HEK293 (cell line): ENCODE data around the gene SHMT2.

Experiments
- BCL11A ChIP-seq: fragments of 450-650 bp; formaldehyde crosslinking; IDR thresholded peaks from 2 replicates; pipeline ENCODE4 v1.5.1; 2016; ENCODE audit warnings: low read depth, missing biosample characterization, missing genetic modification characterization
- HOXC10 ChIP-seq: sonication (generic); formaldehyde crosslinking; IDR thresholded peaks from 2 replicates; pipeline ENCODE4 v1.8.1; 2023; ENCODE audit warnings: mild to moderate bottlenecking, missing genetic modification reagents
- KLF7 ChIP-seq: fragments of 450-650 bp; formaldehyde crosslinking; IDR thresholded peaks from 2 replicates; pipeline ENCODE4 v1.5.1; 2016; ENCODE audit warnings: missing biosample characterization, missing genetic modification characterization, borderline replicate concordance
- RBAK ChIP-seq: fragments of 450-650 bp; formaldehyde crosslinking; IDR thresholded peaks from 2 replicates; pipeline ENCODE4 v1.5.1; 2016; ENCODE audit warnings: missing biosample characterization, missing genetic modification characterization
- SP3 ChIP-seq: fragments of 450-650 bp; formaldehyde crosslinking; IDR thresholded peaks from 2 replicates; pipeline ENCODE4 v1.5.1; 2016; ENCODE audit warnings: missing biosample characterization, missing genetic modification characterization
- ZFP37 ChIP-seq: fragments of 450-650 bp; formaldehyde crosslinking; IDR thresholded peaks from 2 replicates; pipeline ENCODE4 v1.5.1; 2016; ENCODE audit warnings: missing biosample characterization, missing genetic modification characterization
- ZNF146 ChIP-seq: fragments of 450-650 bp; formaldehyde crosslinking; IDR thresholded peaks from 2 replicates; pipeline ENCODE4 v1.5.1; 2016; ENCODE audit warnings: missing biosample characterization, missing genetic modification characterization
- ZNF157 ChIP-seq: fragments of 450-650 bp; formaldehyde crosslinking; IDR thresholded peaks from 2 replicates; pipeline ENCODE4 v1.5.1; 2016; ENCODE audit warnings: missing biosample characterization, missing genetic modification characterization
- ZNF174 ChIP-seq: fragments of 450-650 bp; formaldehyde crosslinking; IDR thresholded peaks from 2 replicates; pipeline ENCODE4 v1.5.0; 2017; ENCODE audit warnings: missing biosample characterization, mild to moderate bottlenecking, missing genetic modification characterization
- ZNF341 ChIP-seq: fragments of 450-650 bp; formaldehyde crosslinking; IDR thresholded peaks from 2 replicates; pipeline ENCODE4; 2016; ENCODE audit warnings: low read depth, missing biosample characterization, missing genetic modification characterization
- ZNF391 ChIP-seq: fragments of 450-650 bp; formaldehyde crosslinking; IDR thresholded peaks from 2 replicates; pipeline ENCODE4 v1.5.1; 2016; ENCODE audit warnings: low read depth, missing biosample characterization, missing genetic modification characterization, borderline replicate concordance
- ZNF394 ChIP-seq: fragments of 450-650 bp; formaldehyde crosslinking; IDR thresholded peaks from 2 replicates; pipeline ENCODE4 v1.5.1; 2016; ENCODE audit warnings: missing biosample characterization, missing genetic modification characterization, mild to moderate bottlenecking, moderate library complexity, borderline replicate concordance
- ZNF501 ChIP-seq: fragments of 450-650 bp; formaldehyde crosslinking; IDR thresholded peaks from 2 replicates; pipeline ENCODE4 v1.5.1; 2016; ENCODE audit warnings: missing biosample characterization, missing genetic modification characterization
- ZNF560 ChIP-seq: fragments of 450-650 bp; formaldehyde crosslinking; IDR thresholded peaks from 2 replicates; pipeline ENCODE4 v1.5.1; 2017; ENCODE audit warnings: missing biosample characterization, missing genetic modification characterization, borderline replicate concordance
- ZNF585B ChIP-seq: fragments of 450-650 bp; formaldehyde crosslinking; IDR thresholded peaks from 2 replicates; pipeline ENCODE4 v1.5.1; 2016; ENCODE audit warnings: missing biosample characterization, missing genetic modification characterization
- ZNF626 ChIP-seq: fragments of 450-650 bp; sonication (Bioruptor Pico); formaldehyde crosslinking; IDR thresholded peaks from 2 replicates; pipeline ENCODE4 v1.5.1; 2018; ENCODE audit warnings: missing biosample characterization, missing genetic modification characterization, inconsistent platforms
- ZNF76 ChIP-seq: fragments of 450-650 bp; formaldehyde crosslinking; IDR thresholded peaks from 2 replicates; pipeline ENCODE4; 2016; ENCODE audit warnings: low read depth, missing biosample characterization, missing genetic modification characterization, borderline replicate concordance
- ZNF768 ChIP-seq: fragments of 450-650 bp; formaldehyde crosslinking; IDR thresholded peaks from 2 replicates; pipeline ENCODE4 v1.5.1; 2018; ENCODE audit warnings: missing biosample characterization, mild to moderate bottlenecking, missing genetic modification characterization
- ZNF777 ChIP-seq: fragments of 450-650 bp; formaldehyde crosslinking; IDR thresholded peaks from 2 replicates; pipeline ENCODE4 v1.5.1; 2017; ENCODE audit warnings: missing biosample characterization, missing genetic modification characterization, borderline replicate concordance
- ZNF792 ChIP-seq: fragments of 450-650 bp; formaldehyde crosslinking; IDR thresholded peaks from 2 replicates; pipeline ENCODE4 v1.5.1; 2016; ENCODE audit warnings: missing biosample characterization, missing genetic modification characterization
- ZSCAN16 ChIP-seq: fragments of 450-650 bp; formaldehyde crosslinking; IDR thresholded peaks from 2 replicates; pipeline ENCODE4 v1.5.1; 2016; ENCODE audit warnings: missing biosample characterization, missing genetic modification characterization
- TF ChIP-seq, protein P1 (sequence below): fragments of 450-650 bp; formaldehyde crosslinking; conservative IDR thresholded peaks from 2 replicates; pipeline ENCODE4 v1.5.1; 2016; ENCODE audit warnings: low read depth, missing biosample characterization, missing genetic modification characterization
- TF ChIP-seq, protein P2 (sequence below): fragments of 450-650 bp; formaldehyde crosslinking; IDR thresholded peaks from 2 replicates; pipeline ENCODE4 v1.5.1; 2016; ENCODE audit warnings: missing biosample characterization, missing genetic modification characterization
- TF ChIP-seq, protein P3 (sequence below): fragments of 450-650 bp; formaldehyde crosslinking; IDR thresholded peaks from 2 replicates; pipeline ENCODE4 v1.5.1; 2016; ENCODE audit warnings: missing biosample characterization, missing genetic modification characterization
- TF ChIP-seq, protein P4 (sequence below): fragments of 450-650 bp; formaldehyde crosslinking; IDR thresholded peaks from 2 replicates; pipeline ENCODE4 v1.5.1; 2016; ENCODE audit warnings: missing biosample characterization, missing genetic modification characterization
- TF ChIP-seq, protein P5 (sequence below): fragments of 450-650 bp; formaldehyde crosslinking; IDR thresholded peaks from 2 replicates; pipeline ENCODE4 v1.5.1; 2016; ENCODE audit warnings: missing biosample characterization, missing genetic modification characterization

SHMT2 gene

DNA sequence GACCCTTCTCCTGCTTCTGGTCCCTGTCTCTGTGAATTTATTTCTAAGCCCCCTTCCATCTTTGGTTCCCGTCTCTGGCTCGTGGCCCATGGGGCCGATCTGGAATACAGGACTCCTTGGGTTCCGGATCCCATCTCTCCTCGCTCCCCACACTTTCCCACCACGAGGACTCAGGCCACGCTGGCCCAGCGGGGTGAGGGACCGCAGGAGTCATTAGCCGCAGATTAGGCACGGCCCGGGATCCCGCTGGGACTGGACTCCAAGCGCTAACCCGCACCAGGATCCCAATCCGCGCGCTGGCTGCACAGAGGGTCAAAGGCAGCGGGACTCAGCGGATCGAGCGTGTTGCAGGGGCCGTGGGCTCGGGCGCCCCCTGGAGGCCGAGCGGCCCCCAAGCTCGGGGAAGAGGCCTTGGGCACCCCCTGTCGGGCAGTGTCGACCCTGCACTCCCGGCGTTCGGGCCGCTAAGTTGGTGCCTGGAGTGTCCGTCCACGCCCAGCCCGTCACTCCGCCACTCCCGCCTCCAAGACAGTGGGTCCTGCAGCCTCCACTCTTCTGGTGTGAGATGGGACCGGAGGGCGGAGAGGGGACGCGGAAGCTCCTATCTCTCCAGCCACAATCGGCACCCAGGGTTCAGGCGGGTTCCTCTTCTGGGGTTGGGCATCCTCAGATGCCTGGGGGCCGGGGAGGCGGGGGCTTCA is 9.5 kb downstream of the SHMT2 start (continued):
- TF ChIP-seq, protein P1, sequence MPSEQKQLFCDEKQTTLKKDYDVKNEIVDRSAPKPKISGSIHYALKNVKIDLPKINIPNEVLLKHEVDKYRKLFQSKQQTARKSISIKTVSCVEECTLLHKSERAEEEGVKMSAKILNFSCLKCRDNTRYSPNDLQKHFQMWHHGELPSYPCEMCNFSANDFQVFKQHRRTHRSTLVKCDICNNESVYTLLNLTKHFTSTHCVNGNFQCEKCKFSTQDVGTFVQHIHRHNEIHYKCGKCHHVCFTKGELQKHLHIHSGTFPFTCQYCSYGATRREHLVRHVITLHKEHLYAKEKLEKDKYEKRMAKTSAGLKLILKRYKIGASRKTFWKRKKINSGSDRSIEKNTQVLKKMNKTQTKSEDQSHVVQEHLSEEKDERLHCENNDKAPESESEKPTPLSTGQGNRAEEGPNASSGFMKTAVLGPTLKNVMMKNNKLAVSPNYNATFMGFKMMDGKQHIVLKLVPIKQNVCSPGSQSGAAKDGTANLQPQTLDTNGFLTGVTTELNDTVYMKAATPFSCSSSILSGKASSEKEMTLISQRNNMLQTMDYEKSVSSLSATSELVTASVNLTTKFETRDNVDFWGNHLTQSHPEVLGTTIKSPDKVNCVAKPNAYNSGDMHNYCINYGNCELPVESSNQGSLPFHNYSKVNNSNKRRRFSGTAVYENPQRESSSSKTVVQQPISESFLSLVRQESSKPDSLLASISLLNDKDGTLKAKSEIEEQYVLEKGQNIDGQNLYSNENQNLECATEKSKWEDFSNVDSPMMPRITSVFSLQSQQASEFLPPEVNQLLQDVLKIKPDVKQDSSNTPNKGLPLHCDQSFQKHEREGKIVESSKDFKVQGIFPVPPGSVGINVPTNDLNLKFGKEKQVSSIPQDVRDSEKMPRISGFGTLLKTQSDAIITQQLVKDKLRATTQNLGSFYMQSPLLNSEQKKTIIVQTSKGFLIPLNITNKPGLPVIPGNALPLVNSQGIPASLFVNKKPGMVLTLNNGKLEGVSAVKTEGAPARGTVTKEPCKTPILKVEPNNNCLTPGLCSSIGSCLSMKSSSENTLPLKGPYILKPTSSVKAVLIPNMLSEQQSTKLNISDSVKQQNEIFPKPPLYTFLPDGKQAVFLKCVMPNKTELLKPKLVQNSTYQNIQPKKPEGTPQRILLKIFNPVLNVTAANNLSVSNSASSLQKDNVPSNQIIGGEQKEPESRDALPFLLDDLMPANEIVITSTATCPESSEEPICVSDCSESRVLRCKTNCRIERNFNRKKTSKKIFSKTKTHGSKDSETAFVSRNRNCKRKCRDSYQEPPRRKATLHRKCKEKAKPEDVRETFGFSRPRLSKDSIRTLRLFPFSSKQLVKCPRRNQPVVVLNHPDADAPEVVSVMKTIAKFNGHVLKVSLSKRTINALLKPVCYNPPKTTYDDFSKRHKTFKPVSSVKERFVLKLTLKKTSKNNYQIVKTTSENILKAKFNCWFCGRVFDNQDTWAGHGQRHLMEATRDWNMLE (tag by site-specific recombination), result no peak
- TF ChIP-seq ZNF792 (no peak), HOXC10 (CRISPR knock-in tag) (no peak), KLF7 (peak; percentile 38; the same call in 1 of the 2 replicates), ZNF501 (tag by site-specific recombination) (peak; percentile 94), ZNF341 (tag by site-specific recombination) (no peak), ZNF626 (tag by site-specific recombination) (no peak), ZNF174 (no peak), ZNF157 (tag by site-specific recombination) (no peak), ZNF560 (tag by site-specific recombination) (no peak), ZNF585B (tag by site-specific recombination) (no peak), RBAK (tag by site-specific recombination) (no peak), ZNF146 (0 out of 2 replicates have a peak, but pooled peaks have one; percentile 6), ZNF391 (tag by site-specific recombination) (peak; percentile 66; the same call in 1 of the 2 replicates), ZNF76 (tag by site-specific recombination) (peak; percentile 41), ZFP37 (0 out of 2 replicates have a peak, but pooled peaks have one; percentile 46), SP3 (tag by site-specific recombination) (peak; percentile 73; the same call in 1 of the 2 replicates), BCL11A (tag by site-specific recombination) (peak; percentile 65; the same call in 1 of the 2 replicates), ZNF768 (no peak), ZNF777 (tag by site-specific recombination) (no peak), ZSCAN16 (no peak), ZNF394 (tag by site-specific recombination) (no peak)
- TF ChIP-seq, protein P2, sequence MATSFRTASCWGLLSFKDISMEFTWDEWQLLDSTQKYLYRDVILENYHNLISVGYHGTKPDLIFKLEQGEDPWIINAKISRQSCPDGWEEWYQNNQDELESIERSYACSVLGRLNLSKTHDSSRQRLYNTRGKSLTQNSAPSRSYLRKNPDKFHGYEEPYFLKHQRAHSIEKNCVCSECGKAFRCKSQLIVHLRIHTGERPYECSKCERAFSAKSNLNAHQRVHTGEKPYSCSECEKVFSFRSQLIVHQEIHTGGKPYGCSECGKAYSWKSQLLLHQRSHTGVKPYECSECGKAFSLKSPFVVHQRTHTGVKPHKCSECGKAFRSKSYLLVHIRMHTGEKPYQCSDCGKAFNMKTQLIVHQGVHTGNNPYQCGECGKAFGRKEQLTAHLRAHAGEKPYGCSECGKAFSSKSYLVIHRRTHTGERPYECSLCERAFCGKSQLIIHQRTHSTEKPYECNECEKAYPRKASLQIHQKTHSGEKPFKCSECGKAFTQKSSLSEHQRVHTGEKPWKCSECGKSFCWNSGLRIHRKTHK, result no peak
- TF ChIP-seq, protein P3, sequence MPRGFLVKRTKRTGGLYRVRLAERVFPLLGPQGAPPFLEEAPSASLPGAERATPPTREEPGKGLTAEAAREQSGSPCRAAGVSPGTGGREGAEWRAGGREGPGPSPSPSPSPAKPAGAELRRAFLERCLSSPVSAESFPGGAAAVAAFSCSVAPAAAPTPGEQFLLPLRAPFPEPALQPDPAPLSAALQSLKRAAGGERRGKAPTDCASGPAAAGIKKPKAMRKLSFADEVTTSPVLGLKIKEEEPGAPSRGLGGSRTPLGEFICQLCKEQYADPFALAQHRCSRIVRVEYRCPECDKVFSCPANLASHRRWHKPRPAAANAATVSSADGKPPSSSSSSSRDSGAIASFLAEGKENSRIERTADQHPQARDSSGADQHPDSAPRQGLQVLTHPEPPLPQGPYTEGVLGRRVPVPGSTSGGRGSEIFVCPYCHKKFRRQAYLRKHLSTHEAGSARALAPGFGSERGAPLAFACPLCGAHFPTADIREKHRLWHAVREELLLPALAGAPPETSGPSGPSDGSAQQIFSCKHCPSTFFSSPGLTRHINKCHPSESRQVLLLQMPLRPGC (tag by site-specific recombination), result 0 out of 2 replicates have a peak, but pooled peaks have one; percentile 30
- TF ChIP-seq, protein P4, sequence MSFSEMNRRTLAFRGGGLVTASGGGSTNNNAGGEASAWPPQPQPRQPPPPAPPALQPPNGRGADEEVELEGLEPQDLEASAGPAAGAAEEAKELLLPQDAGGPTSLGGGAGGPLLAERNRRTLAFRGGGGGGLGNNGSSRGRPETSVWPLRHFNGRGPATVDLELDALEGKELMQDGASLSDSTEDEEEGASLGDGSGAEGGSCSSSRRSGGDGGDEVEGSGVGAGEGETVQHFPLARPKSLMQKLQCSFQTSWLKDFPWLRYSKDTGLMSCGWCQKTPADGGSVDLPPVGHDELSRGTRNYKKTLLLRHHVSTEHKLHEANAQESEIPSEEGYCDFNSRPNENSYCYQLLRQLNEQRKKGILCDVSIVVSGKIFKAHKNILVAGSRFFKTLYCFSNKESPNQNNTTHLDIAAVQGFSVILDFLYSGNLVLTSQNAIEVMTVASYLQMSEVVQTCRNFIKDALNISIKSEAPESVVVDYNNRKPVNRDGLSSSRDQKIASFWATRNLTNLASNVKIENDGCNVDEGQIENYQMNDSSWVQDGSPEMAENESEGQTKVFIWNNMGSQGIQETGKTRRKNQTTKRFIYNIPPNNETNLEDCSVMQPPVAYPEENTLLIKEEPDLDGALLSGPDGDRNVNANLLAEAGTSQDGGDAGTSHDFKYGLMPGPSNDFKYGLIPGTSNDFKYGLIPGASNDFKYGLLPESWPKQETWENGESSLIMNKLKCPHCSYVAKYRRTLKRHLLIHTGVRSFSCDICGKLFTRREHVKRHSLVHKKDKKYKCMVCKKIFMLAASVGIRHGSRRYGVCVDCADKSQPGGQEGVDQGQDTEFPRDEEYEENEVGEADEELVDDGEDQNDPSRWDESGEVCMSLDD (tag by site-specific recombination), result peak; percentile 42
- TF ChIP-seq, protein P5, sequence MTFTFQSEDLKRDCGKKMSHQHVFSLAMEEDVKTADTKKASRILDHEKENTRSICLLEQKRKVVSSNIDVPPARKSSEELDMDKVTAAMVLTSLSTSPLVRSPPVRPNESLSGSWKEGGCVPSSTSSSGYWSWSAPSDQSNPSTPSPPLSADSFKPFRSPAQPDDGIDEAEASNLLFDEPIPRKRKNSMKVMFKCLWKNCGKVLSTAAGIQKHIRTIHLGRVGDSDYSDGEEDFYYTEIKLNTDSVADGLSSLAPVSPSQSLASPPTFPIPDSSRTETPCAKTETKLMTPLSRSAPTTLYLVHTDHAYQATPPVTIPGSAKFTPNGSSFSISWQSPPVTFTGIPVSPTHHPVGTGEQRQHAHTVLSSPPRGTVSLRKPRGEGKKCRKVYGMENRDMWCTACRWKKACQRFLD (tag by site-specific recombination), result no peak
